Measurements from ENCODE around the gene STARD8.

Gene STARD8

GRCh38 chrX:68751372-68751771 is 103.9 kb downstream of the STARD8 start:
- TF ChIP-seq CTCF (IDR thresholded peaks at IDR 0.05) (no peak), ZFX (IDR thresholded peaks at IDR 0.05; ENCODE audit: borderline replicate concordance) (no peak)
- no peak overlapping the region for H3K27ac ChIP-seq

- H3K27ac ChIP-seq: no peak overlapping the region
- TF ChIP-seq ZFX (IDR thresholded peaks at IDR 0.05; ENCODE audit: borderline replicate concordance) (no peak), CTCF (IDR thresholded peaks at IDR 0.05) (no peak)
Observed at GRCh38 chrX:68753218-68753617, 105.8 kb downstream of the STARD8 start.

GRCh38 chrX:68754406-68754805 is 106.9 kb downstream of the STARD8 start:
- TF ChIP-seq CTCF (IDR thresholded peaks at IDR 0.05) (no peak), ZFX (IDR thresholded peaks at IDR 0.05; ENCODE audit: borderline replicate concordance) (no peak)
- no peak overlapping the region for H3K27ac ChIP-seq

GRCh38 chrX:68755616-68756125 is 108.2 kb downstream of the STARD8 start:
- TF ChIP-seq CTCF (IDR thresholded peaks at IDR 0.05) (no peak), ZFX (IDR thresholded peaks at IDR 0.05; ENCODE audit: borderline replicate concordance) (no peak)
- no peak overlapping the region for H3K27ac ChIP-seq

- TF ChIP-seq CTCF (IDR thresholded peaks at IDR 0.05) (no peak), ZFX (IDR thresholded peaks at IDR 0.05; ENCODE audit: borderline replicate concordance) (no peak)
- H3K27ac ChIP-seq: no peak overlapping the region
Observed at GRCh38 chrX:68757331-68757730, 109.9 kb downstream of the STARD8 start.

GRCh38 chrX:68757731-68758130 is 110.3 kb downstream of the STARD8 start:
- TF ChIP-seq CTCF (IDR thresholded peaks at IDR 0.05) (no peak), ZFX (IDR thresholded peaks at IDR 0.05; ENCODE audit: borderline replicate concordance) (no peak)
- no peak overlapping the region for H3K27ac ChIP-seq

- no peak overlapping the region for H3K27ac ChIP-seq
- TF ChIP-seq CTCF (IDR thresholded peaks at IDR 0.05) (no peak), ZFX (IDR thresholded peaks at IDR 0.05; ENCODE audit: borderline replicate concordance) (no peak)
Observed at GRCh38 chrX:68758671-68759070, 111.2 kb downstream of the STARD8 start.
